T47D (cell line): ENCODE results near the gene RAC2.

Source experiments
- DNase-seq, 2 experiments: peaks; one replicate each; pipeline versions ENCODE4 v3.0.0 to v3.0.0-alpha.2; 2011 to 2012; ENCODE audit warnings: low read depth in 1 of 2, low spot score in 1 of 2
- JUND ChIP-seq: IDR thresholded peaks from 2 replicates; pipeline ENCODE4 v1.6.1; 2012; ENCODE audit warnings: low read depth
- in situ Hi-C: cut with HindIII; loops from 2 replicates; pipeline ENCODE4 v1.10.0; 2016; ENCODE audit warnings: low sequenced_read_pairs, low pct_unique_long_range_greater_than_20kb

Gene RAC2

DNA sequence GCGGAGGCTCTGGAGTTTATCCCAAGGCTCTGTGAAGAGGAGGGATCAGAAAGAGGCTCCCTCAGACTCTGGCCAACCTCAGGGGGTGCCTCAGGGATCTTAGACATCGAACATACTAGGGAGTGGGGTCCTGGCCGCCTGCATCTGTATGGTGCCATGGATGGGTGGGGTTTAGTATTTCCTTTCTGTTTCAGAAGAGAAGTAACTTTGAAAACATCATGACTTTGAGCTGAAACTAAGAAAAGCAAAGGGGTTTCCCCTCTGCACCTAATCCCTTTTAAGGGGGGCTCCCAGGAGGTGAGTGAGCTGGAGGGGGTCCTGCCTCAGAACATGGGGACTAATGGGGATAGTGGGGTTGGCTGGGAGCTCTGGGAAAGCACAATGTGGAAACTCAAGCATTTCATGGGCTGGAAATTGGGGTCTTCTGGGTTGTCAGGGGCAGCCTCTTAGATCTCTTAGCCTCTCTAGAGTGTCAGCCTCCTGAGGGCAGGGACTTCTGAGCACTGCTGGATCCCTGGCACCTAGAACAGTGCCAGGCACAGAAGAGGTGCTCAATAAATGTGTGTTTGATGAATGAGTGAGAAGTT, 20.0 kb downstream of the RAC2 start:
- in situ Hi-C loops = no loop called here
- no peak for TF ChIP-seq JUND
- DNase-seq = no peak

DNA sequence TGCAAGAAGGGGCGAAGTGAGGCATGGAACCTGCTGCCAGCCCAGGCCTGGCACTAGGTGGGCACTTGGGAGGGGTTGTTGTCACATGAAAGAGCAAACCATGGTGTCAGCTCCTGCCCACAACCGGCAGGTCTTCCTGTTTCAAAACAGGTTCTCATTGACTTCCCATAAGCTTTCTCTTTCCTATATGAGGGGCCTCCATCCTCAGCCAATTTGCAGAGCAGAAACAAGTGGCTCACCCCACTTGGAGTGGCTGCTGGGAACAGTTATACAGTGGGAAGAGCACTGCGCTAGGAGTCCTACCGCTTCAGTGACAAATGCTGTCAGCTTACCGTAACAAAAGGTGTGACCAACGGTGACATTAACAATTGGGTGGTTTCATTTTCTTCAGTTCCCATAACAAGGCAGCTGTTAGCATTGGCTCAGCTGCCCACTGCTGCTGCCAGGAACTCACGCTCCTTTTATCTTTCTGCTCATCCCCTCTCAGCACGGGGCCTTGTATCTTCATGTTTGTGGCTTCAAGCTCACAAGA, 21.6 kb downstream of the RAC2 start:
- no peak for TF ChIP-seq JUND
- in situ Hi-C loops = no loop called here
- no peak for DNase-seq

DNA sequence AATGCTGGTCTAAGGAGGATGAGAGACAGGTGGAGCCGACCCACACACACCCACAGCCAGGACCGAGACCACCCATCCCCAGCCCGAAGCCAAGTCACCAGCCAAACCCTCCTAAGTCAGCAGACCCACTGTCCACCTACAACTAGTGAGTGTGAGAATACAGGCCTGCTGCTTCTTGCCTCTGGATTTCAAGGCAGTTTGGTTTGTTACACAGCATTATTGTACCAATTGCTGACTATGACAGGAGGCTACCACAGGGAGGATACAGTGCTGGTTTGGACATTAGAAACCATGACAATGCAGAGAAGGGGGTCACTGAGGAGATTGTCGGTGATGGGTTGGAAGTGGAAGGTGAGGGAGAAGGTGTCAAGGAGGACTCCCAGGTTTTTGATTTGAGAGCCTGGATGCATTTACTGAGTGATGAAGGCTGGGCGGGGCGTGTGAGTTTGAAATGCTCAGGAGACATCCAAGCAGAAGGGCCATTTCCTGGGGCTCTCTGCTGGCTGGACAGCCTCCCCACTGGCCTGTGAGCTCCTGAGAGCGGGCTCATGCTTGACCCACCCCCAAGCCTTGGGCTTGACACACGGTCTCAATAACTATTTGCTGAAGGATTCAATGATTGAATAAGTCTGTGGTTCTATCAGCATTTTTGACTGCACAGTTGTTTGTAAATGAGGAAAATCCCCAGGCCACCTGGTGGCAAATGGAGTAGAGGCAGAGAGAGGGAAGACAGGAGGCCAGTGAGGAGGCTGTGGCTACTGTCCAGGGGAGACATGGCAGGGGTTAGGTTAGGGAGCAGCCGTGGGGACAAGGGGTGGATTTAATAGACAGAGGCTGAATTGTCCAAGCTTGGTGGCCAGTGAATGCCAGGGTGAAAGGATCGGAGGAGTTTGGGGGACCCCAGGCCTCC, 22.4 kb downstream of the RAC2 start:
- TF ChIP-seq JUND = no peak
- in situ Hi-C loops = no loop called here
- DNase-seq = no peak

DNA sequence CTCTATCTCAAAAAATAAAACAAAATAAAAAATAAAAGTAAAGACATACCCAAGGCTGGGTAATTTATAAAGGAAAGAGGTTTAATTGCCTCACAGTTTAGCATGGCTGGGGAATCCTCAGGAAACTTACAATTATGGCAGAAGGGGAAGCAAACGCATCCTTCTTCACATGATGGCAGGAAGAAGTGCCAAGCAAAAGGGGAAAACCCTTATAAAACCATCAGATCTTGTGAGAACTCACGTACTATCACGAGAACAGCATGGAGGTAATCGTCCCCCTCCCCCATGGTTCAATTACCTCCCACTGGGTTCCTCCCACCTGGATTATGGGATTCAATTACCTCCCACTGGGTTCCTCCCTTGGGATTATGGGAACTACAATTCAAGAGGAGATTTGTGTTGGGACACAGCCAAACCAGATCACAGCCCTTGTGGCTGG, 23.5 kb downstream of the RAC2 start:
- no peak for TF ChIP-seq JUND
- no peak for DNase-seq
- in situ Hi-C loops = no loop called here

DNA sequence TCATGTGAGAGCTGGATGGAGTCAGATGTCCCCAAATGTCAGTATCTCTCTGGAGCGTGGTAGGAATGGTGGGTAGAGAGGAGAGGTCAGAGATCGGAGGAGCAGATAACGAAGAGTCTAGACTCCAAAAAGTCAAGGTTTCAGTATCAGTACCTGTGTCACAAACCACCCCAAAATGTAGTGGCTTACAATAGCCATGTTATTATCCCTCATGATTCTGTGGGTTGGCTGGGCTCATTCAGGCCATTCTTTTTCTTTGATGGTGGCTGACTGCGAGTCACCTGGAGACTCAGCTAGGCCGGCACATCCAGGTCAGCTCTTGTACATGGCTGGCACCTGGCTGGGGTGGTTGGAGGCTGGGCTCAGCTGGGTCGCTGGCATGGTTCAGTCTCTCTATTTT, 24.5 kb downstream of the RAC2 start:
- in situ Hi-C loops = no loop called here
- TF ChIP-seq JUND = no peak
- no peak for DNase-seq

DNA sequence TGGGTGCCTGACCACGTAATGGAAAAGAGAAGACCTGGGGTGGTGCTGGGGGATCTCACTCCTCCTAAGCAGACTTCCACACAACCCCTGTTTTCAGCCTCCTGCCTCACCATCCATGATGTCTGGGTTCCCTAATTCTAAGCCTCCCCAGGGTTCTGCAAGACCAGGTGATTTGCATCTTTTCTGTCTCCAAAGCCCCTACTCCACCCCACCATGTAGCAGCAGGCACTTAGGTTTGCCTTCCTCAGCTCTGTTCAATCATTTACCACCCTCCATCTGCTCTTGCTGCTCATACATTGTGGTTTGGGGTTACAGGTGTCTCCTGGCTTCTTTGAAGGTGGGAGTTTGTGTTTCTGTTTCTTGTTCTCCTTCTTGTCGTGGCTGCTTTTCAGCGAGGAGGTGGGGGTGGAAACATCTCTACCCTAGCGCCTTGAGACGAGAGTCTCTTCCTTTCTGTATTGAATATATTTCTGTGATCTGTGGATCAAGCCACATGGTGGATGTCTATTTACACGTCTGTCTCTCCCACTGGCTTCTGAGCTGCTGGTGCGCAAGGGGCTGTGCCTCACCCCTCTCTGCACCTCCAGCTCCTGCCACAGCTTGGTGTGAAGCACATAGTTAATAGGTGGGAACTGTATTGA, 25.2 kb downstream of the RAC2 start:
- in situ Hi-C loops = no loop called here
- TF ChIP-seq JUND = no peak
- DNase-seq = no peak

DNA sequence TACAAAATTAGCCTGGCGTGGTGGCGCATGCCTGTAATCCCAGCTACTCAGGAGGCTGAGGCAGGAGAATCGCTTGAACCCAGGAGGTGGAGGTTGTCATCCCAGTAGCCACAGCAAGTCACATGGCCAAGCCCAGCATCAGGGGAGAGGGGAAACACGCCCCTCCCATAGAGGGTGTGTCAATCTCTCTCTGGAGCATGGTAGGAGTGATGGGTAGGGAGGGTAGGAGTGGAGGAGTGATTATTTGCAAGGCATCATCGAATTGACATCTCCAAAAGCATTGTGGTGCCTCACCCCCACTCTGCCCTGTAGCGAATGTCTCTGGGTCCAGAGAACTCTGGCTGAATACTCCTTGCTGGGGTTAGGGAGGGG, 25.7 kb downstream of the RAC2 start:
- no peak for DNase-seq
- no peak for TF ChIP-seq JUND
- in situ Hi-C loops = no loop called here

DNA sequence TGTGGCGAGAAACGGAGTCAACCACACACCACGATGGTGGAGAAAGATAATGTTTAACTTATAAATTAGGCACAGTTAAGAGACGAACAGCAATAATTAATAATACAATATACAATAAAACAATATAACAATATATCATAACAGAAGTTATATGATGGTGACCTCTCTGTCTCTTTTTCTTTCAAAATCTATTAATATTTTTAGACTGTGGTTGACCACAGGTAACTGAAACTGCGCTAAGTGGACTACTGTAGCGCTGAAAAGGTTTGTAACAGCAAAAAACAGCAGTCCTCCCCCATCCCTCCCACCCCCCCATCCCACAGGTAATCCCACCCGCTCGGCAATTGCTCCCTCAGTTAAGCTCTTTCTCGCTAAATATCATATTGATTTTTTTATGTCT, 28.2 kb downstream of the RAC2 start:
- TF ChIP-seq JUND = no peak
- in situ Hi-C loops = no loop called here
- no peak for DNase-seq

DNA sequence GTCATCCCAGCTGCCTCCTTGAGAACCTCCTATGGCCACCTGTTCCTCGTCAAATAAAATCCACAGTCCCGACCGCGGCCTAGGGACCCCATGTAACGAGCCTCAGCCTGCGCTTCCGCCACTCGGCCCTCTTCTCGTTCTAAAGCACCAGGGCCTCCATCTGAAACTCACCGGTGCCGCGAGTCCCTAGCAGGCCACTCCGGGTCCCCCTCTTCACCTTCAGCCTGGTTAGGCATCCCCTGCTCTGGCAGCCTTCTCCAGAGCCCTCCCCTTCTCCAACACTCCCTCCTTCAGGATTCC, 29.4 kb downstream of the RAC2 start:
- no peak for DNase-seq
- TF ChIP-seq JUND = no peak
- in situ Hi-C loops = no loop called here

DNA sequence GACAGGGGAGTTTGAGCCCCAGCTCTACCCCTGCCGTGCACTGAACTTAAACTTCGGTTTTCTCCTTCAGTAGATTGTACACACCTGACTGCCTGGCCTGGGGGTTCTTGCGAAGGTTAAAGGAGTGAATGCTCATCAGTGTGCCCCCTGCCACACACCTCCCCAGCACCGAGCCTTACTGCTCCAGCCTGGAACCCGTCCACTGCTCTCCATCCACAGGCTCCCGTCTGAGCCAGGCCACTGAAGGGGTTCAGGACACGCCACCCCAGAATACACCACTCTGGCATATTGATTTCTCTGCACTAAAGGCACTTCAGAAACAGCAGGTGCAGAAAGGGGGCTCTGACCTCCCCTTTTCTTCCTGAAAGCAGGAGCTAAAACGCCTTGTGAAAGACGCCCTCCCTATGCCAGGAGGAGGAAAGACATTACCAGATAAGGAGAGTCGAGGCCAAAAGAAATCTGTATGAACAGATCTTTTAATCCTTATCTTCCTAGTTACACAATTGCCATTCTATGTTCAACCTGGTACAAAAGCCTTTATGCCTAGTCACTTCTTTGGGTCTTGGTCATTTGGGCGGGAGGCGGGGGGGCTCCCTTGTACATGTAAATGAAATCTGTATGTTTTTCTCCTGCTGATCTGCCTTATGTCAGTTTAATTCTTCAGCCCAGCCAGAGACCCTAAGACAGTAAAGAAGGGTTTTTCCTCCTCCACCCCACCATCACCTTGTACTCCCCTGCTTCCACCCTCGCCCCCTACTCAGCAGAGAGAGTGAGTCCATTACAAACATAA, 29.9 kb downstream of the RAC2 start:
- no peak for DNase-seq
- in situ Hi-C loops = no loop called here

DNA sequence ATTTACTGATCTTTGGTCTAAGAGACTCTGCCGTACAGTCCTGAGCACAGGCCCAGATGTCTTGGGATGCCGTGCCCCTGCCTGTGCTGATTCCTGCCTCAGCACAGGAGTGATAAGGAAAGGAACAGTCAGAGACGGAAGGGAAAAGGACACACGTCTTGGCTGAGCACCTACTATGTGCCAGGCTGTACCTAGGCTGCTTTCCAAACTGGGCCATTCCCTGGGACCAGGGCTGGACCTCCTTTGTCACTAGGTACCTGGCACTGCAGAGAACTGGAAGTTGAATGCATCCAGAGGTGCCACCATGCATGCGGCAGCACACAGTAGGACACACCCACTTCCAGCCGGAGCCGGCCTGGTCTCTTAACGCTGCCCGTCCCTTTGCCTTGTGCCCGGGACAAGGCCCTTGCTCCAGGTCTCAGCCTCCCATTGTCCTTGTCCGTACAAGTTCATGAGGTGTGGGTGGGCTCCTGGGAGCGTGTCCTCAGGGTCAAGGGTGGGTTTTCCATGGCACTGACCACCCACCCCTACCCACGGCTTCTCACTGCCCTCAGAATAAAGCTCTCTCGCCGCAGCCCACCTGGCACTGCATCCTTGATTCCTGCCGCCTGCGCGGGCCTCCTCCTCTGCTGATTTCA, 30.7 kb downstream of the RAC2 start:
- DNase-seq = no peak
- in situ Hi-C loops = no loop called here
- TF ChIP-seq JUND = no peak

More for the DNA sequence above, 29.9 kb downstream of the RAC2 start:
- TF ChIP-seq JUND = no peak
